Spleen (tissue), 11 donors: ENCODE measurements around the gene HERC5. TPM values are rescaled to one million over a fixed set of nuclear protein-coding genes. Genes with fewer than 3 reads are reported as not detected.

Experiments
- DNase-seq: peaks from one replicate; pipeline ENCODE4 v3.0.0-alpha.2; 2020
- H3K27ac ChIP-seq, 8 donors: fragments of 200-600 bp; sonication (generic) in 7 of 8; 1 replicate in 4 of 8; 2 replicates in 4 of 8; pipeline versions ENCODE4 v1.5.0 to v1.8.0; 2016 to 2021; ENCODE audit warnings: inconsistent platforms in 4 of 8, mild to moderate bottlenecking in 4 of 8, moderate library complexity in 1 of 8
- H3K27me3 ChIP-seq, 7 donors: fragments of 200-600 bp; sonication (generic) in 6 of 7; replicated peaks in 1 of 7; 1 replicate in 4 of 7; 2 replicates in 3 of 7; pipeline versions ENCODE4 v1.5.0 to v1.8.0; 2016 to 2021; ENCODE audit warnings: inconsistent platforms in 3 of 7, mild to moderate bottlenecking in 1 of 7
- H3K36me3 ChIP-seq, 6 donors: fragments of 200-600 bp; sonication (generic) in 5 of 6; 1 replicate in 4 of 6; 2 replicates in 2 of 6; pipeline versions ENCODE4 v1.5.0 to v1.8.0; 2016 to 2021; ENCODE audit warnings: inconsistent platforms in 2 of 6
- H3K4me1 ChIP-seq, 6 donors: fragments of 200-600 bp; sonication (generic) in 5 of 6; 1 replicate in 3 of 6; 2 replicates in 3 of 6; pipeline versions ENCODE4 v1.5.0 to v1.8.0; 2016 to 2021; ENCODE audit warnings: inconsistent platforms in 3 of 6
- H3K4me3 ChIP-seq, 8 donors: fragments of 200-600 bp; sonication (generic) in 7 of 8; 1 replicate in 4 of 8; 2 replicates in 4 of 8; pipeline versions ENCODE4 v1.5.0 to v1.8.0; 2016 to 2021; ENCODE audit warnings: inconsistent platforms in 4 of 8, mild to moderate bottlenecking in 4 of 8, moderate library complexity in 2 of 8
- H3K9me3 ChIP-seq, 8 donors: fragments of 200-600 bp; sonication (generic) in 7 of 8; 1 replicate in 4 of 8; 2 replicates in 4 of 8; pipeline versions ENCODE4 v1.5.0 to v1.8.0; 2016 to 2021; ENCODE audit warnings: inconsistent platforms in 4 of 8
- CTCF ChIP-seq, 11 experiments: fragments of 200-600 bp in 7 of 11; fragments of 450-650 bp in 4 of 11; sonication (generic) in 4 of 11; IDR thresholded peaks in 8 of 11; conservative IDR thresholded peaks in 3 of 11; 1 replicate in 7 of 11; 2 replicates in 4 of 11; pipeline versions ENCODE4 v1.4.0 to v1.8.0; 2016 to 2021; ENCODE audit warnings: antibody characterized with exemption in 11 of 11, inconsistent platforms in 4 of 11, mild to moderate bottlenecking in 1 of 11
- POLR2A ChIP-seq, 3 donors: fragments of 450-650 bp; IDR thresholded peaks; one replicate each; pipeline ENCODE4 v1.5.1; 2017; ENCODE audit warnings: antibody characterized with exemption in 3 of 3, mild to moderate bottlenecking in 1 of 3
- POLR2AphosphoS5 ChIP-seq, 3 donors: sonication (generic); formaldehyde crosslinking; IDR thresholded peaks; one replicate each; pipeline ENCODE4 v1.5.1; 2017; ENCODE audit warnings: antibody characterized with exemption in 3 of 3
- WGBS, 5 donors: extraction: QIAGEN DNeasy Blood & Tissue Kit in 3 of 5; methylation state at CpG; one replicate each; pipeline versions ENCODE4 v1.1.5 to v1.1.7; 2013 to 2018; 5-methylcytosine and 5-hydroxymethylcytosine counted together
- intact Hi-C: fragments of 100-400 bp; cut with DNase I; formaldehyde crosslinking; loops from one replicate; pipeline ENCODE4 v1.15.0; 2023; ENCODE audit warnings: low total_unique reads
- polyA plus RNA-seq, 3 donors: library from polyadenylated mRNA; stranded (reverse); fragments of 200-250 nt; gene quantifications; one replicate each; pipeline ENCODE4 v1.2.1, GENCODE V29; 2013
- total RNA-seq, 7 donors: library from RNA; depleted of rRNA in 3 of 7; stranded (reverse); fragments of >200 nt in 3 of 7; fragmentation: NEBNext Ultra II Directional in 4 of 7; extraction: Animal tissue kit (Norgen Biotek cat#: 25700) in 4 of 7; gene quantifications; one replicate each; pipeline versions ENCODE4 v1.1.0 to v1.2.1, GENCODE V29; 2016 to 2021
- donor health status: healthy with polysubstance abuse.
- donor health status: DM: no; HTN: no; CAD: no; lungs with moderate emphysema.
- donor health status: DM: no; HTN: no; CAD: no.
- donor health status: Bipolar disorder and iron deficiency.
- donor health status: healthy.
- donor health status: DM: no; HTN: no; CAD: no.
- donor health status: DM: yes; HTN: yes; CAD: no.

The HERC5 gene
- total and polyA plus RNA-seq, 10 donors = 3.9 to 19.1 (median 10.5) TPM

- no peaks in the 10 kb centered on the region for H3K27me3 ChIP-seq
- no peak for DNase-seq
- H3K27ac ChIP-seq = no peak overlapping the region
- no peaks in the 10 kb centered on the region for H3K9me3 ChIP-seq
- H3K4me1 ChIP-seq = no peaks in the 10 kb centered on the region
- H3K4me3 ChIP-seq = no peak overlapping the region
- intact Hi-C loops = no loop called here
- TF ChIP-seq POLR2A (IDR thresholded peaks at IDR 0.05) (no peak), CTCF (IDR thresholded peaks at IDR 0.05 in 8 of 11, conservative IDR thresholded peaks at IDR 0.05 in 3 of 11) (no peak), POLR2AphosphoS5 (IDR thresholded peaks at IDR 0.05) (no peak)
- WGBS, 5 donors = 84 to 95% (median 88%) methylated on average over 5 of the region's 5 CpGs
- peaks cover 0 to 50% (median 10%) of the 10 kb centered on the region in 6 donors for H3K36me3 ChIP-seq
Measured at GRCh38 chr4:88419874-88420273, 37.0 kb upstream of the HERC5 start.

- Histone ChIP-seq H3K4me3 (no peak overlapping the region), H3K9me3 (no peaks in the 10 kb centered on the region), H3K27ac (no peak overlapping the region), H3K36me3 (peaks cover 0 to 44% (median 7%) of the 10 kb centered on the region in 6 donors), H3K4me1 (no peaks in the 10 kb centered on the region), H3K27me3 (no peaks in the 10 kb centered on the region)
- TF ChIP-seq CTCF (IDR thresholded peaks at IDR 0.05 in 8 of 11, conservative IDR thresholded peaks at IDR 0.05 in 3 of 11) (no peak), POLR2A (IDR thresholded peaks at IDR 0.05) (no peak), POLR2AphosphoS5 (IDR thresholded peaks at IDR 0.05) (no peak)
- intact Hi-C loops = no loop called here
- no peak for DNase-seq
- WGBS, 5 donors = 90 to 100% (median 97%) methylated on average over 1 of the region's 1 CpG
Measured at GRCh38 chr4:88420844-88421243, 36.1 kb upstream of the HERC5 start.

GRCh38 chr4:88422403-88422802, 34.5 kb upstream of the HERC5 start:
- 93 to 95% (median 94%) methylated on average over 2 of the region's 2 CpGs for WGBS, 5 donors
- intact Hi-C loops = no loop called here
- H3K4me1 ChIP-seq = no peaks in the 10 kb centered on the region
- DNase-seq = no peak
- no peaks in the 10 kb centered on the region for H3K27me3 ChIP-seq
- no peak overlapping the region for H3K4me3 ChIP-seq
- TF ChIP-seq CTCF (IDR thresholded peaks at IDR 0.05 in 8 of 11, conservative IDR thresholded peaks at IDR 0.05 in 3 of 11) (no peak), POLR2A (IDR thresholded peaks at IDR 0.05) (no peak), POLR2AphosphoS5 (IDR thresholded peaks at IDR 0.05) (no peak)
- H3K27ac ChIP-seq = no peak overlapping the region
- peaks cover 0 to 39% (median 7%) of the 10 kb centered on the region in 6 donors for H3K36me3 ChIP-seq
- H3K9me3 ChIP-seq = no peaks in the 10 kb centered on the region

- Histone ChIP-seq H3K27ac (no peak overlapping the region), H3K9me3 (peaks cover 0 to 15% (median 12%) of the 10 kb centered on the region in 8 donors), H3K4me1 (no peaks in the 10 kb centered on the region), H3K27me3 (no peaks in the 10 kb centered on the region), H3K36me3 (peaks cover 0 to 69% (median 10%) of the 10 kb centered on the region in 6 donors), H3K4me3 (no peak overlapping the region)
- WGBS, 5 donors = 67 to 79% (median 77%) methylated on average over 1 of the region's 1 CpG
- TF ChIP-seq POLR2A (IDR thresholded peaks at IDR 0.05) (no peak), CTCF (IDR thresholded peaks at IDR 0.05 in 8 of 11, conservative IDR thresholded peaks at IDR 0.05 in 3 of 11) (no peak), POLR2AphosphoS5 (IDR thresholded peaks at IDR 0.05) (no peak)
- intact Hi-C loops = no loop called here
- no peak for DNase-seq
Measured at GRCh38 chr4:88429401-88429800, 27.5 kb upstream of the HERC5 start.
